Common myeloid progenitor, CD34-positive (primary cell): ENCODE results near the gene PMFBP1.

Experiments used
- CTCF ChIA-PET: fragments of 350-600 bp; sonication (Branson Sonifier 250); formaldehyde crosslinking; loops from one replicate; lab custom pipeline; 2021; ENCODE audit warnings: antibody characterized with exemption; lab: Charles Lee
- POLR2A ChIA-PET: fragments of 350-600 bp; sonication (Branson Sonifier 250); formaldehyde crosslinking; loops from one replicate; lab custom pipeline; 2021; ENCODE audit warnings: antibody characterized with exemption; lab: Charles Lee
- DNase-seq, 3 donors: peaks; one replicate each; pipeline versions ENCODE4 v3.0.0 to v3.0.0-alpha.2; 2013
- H3K27ac ChIP-seq, 2 experiments: 1 replicate in 1 of 2; 2 replicates in 1 of 2; pipeline ENCODE4 v1.7.0; 2013; ENCODE audit warnings: inconsistent platforms in 2 of 2, low read length in 2 of 2, mild to moderate bottlenecking in 2 of 2, low read depth in 1 of 2, moderate library complexity in 1 of 2; ENCODE audit not compliant: severe bottlenecking in 2 of 2, insufficient read depth in 1 of 2, poor library complexity in 1 of 2
- H3K27me3 ChIP-seq, 5 experiments: replicated peaks in 2 of 5; 1 replicate in 3 of 5; 2 replicates in 2 of 5; pipeline versions ENCODE4 v1.6.1 to v1.7.0; 2013; ENCODE audit warnings: low read length in 4 of 5, mild to moderate bottlenecking in 2 of 5, moderate library complexity in 2 of 5, inconsistent platforms in 1 of 5; ENCODE audit not compliant: insufficient read depth in 5 of 5, control insufficient read depth in 4 of 5
- H3K36me3 ChIP-seq, 4 experiments: 1 replicate in 2 of 4; 2 replicates in 2 of 4; pipeline versions ENCODE4 v1.6.1 to v1.7.0; 2013; ENCODE audit warnings: low read length in 3 of 4, control low read depth in 1 of 4, mild to moderate bottlenecking in 1 of 4; ENCODE audit not compliant: control insufficient read depth in 4 of 4, insufficient read depth in 4 of 4
- H3K4me1 ChIP-seq, 4 experiments: 1 replicate in 3 of 4; 2 replicates in 1 of 4; pipeline versions ENCODE4 v1.6.1 to v1.7.1; 2013; ENCODE audit warnings: low read length in 3 of 4, mild to moderate bottlenecking in 3 of 4, control low read depth in 1 of 4, inconsistent platforms in 1 of 4, moderate library complexity in 1 of 4; ENCODE audit not compliant: control insufficient read depth in 4 of 4, insufficient read depth in 4 of 4; ENCODE audit errors: control extremely low read depth in 1 of 4
- H3K4me3 ChIP-seq, 7 experiments: 1 replicate in 4 of 7; 2 replicates in 3 of 7; pipeline versions ENCODE4 v1.5.1 to v1.7.0; 2013; ENCODE audit warnings: mild to moderate bottlenecking in 7 of 7, low read length in 6 of 7, moderate library complexity in 6 of 7, inconsistent platforms in 2 of 7, low read depth in 2 of 7, control low read depth in 1 of 7; ENCODE audit not compliant: insufficient read depth in 4 of 7, control insufficient read depth in 1 of 7; ENCODE audit errors: extremely low read depth in 1 of 7
- H3K9me3 ChIP-seq, 5 experiments: 1 replicate in 4 of 5; 2 replicates in 1 of 5; pipeline versions ENCODE4 v1.6.1 to v1.7.1; 2013; ENCODE audit warnings: low read length in 4 of 5, mild to moderate bottlenecking in 2 of 5, inconsistent platforms in 1 of 5, low read depth in 1 of 5, moderate library complexity in 1 of 5; ENCODE audit not compliant: control insufficient read depth in 4 of 5, insufficient read depth in 2 of 5; ENCODE audit errors: control extremely low read depth in 1 of 5
- WGBS: methylation state at CpG from one replicate; pipeline ENCODE4 v1.1.5; 2013; ENCODE audit not compliant: insufficient coverage; 5-methylcytosine and 5-hydroxymethylcytosine counted together

PMFBP1 gene

DNA sequence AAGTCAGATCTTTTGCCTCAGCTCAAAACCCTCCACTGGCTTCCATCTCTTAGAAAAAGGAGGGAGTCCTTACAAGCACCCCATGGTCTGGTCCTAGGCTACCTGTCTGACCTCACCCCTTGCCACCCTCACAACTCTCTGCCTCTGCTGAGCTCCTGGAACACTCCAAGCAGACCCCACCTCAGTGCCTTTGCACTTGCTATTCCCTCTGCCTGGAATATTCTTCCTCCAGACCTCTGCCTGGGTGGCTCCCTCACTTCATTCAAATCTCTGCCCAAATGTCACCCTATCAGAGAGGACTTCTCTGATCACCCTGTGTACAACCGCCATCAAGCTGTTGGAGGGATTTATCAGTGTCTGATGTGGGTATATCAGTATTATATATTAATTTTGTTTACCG lies 37.4 kb downstream of the PMFBP1 start:
- Histone ChIP-seq H3K27me3 (no peaks in the 10 kb centered on the region), H3K9me3 (no peaks in the 10 kb centered on the region), H3K36me3 (no peaks in the 10 kb centered on the region), H3K4me1 (no peaks in the 10 kb centered on the region), H3K4me3 (no peak overlapping the region), H3K27ac (no peak overlapping the region)
- CTCF ChIA-PET: interaction anchor here (0.6 kb wide), 1 partner anchor 652 kb away, joined by 3 read pairs; no protein-coding TSS in a partner anchor
- POLR2A ChIA-PET: no interaction called here
- WGBS: 100% methylated on average over 1 of the region's 2 CpGs
- no peak for DNase-seq

DNA sequence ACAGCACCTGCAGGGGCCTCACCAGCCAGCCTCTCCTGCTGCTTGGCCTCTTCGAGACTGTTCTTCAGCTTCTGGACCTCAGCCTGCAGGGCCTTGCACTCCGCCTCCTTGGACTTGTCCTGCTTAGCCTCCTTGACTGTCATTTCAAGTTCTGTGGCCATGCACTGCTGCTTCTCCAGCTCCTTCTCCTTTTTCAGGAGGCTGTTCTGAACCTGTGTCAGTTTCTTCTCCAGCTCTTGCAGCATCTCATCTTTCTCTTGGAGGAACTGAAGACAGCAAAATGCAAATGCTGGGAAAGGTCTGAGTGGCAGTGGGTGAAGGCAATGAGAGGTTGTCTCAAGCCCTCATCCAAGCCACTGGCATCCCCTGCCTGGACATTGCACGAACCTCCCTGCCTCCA lies 39.2 kb downstream of the PMFBP1 start:
- H3K9me3 ChIP-seq: no peaks in the 10 kb centered on the region
- H3K4me1 ChIP-seq: no peaks in the 10 kb centered on the region
- no peaks in the 10 kb centered on the region for H3K27me3 ChIP-seq
- CTCF ChIA-PET: no interaction called here
- no peak overlapping the region for H3K4me3 ChIP-seq
- H3K27ac ChIP-seq: no peak overlapping the region
- H3K36me3 ChIP-seq: peaks cover 0 to 2% (median 0%) of the 10 kb centered on the region in 4 experiments
- POLR2A ChIA-PET: no interaction called here
- DNase-seq: no peak
- WGBS: 97% methylated on average over 2 of the region's 3 CpGs

DNA sequence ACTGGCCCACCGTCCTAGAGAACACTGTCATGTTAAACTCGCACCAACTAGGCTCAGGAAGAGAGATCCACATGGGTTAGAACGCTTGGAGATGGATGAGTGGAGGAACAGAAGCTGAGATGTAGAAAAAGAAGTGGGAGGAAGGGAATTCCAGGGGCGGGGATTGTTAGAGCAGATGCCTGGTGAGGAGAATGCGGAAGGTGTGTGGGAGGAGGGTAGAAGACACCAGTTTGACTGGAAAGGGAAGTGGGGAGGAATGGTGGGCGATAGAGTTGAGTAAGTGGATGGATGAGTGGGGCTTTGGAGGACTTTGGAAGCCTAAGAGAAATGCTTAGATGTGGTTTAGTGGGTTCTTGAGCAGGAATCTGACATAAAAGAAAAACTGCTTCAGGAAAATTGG lies 40.9 kb downstream of the PMFBP1 start:
- Histone ChIP-seq H3K27me3 (no peaks in the 10 kb centered on the region), H3K4me1 (no peaks in the 10 kb centered on the region), H3K9me3 (no peaks in the 10 kb centered on the region), H3K4me3 (no peak overlapping the region), H3K36me3 (peaks cover 0 to 2% (median 0%) of the 10 kb centered on the region in 4 experiments), H3K27ac (no peak overlapping the region)
- CTCF ChIA-PET: interaction anchor here (3.6 kb wide), 1 partner anchor 12 kb away, joined by 14 read pairs; no protein-coding TSS in a partner anchor
- POLR2A ChIA-PET: no interaction called here
- DNase-seq: no peak
- 100% methylated on average over 4 of the region's 6 CpGs for WGBS

DNA sequence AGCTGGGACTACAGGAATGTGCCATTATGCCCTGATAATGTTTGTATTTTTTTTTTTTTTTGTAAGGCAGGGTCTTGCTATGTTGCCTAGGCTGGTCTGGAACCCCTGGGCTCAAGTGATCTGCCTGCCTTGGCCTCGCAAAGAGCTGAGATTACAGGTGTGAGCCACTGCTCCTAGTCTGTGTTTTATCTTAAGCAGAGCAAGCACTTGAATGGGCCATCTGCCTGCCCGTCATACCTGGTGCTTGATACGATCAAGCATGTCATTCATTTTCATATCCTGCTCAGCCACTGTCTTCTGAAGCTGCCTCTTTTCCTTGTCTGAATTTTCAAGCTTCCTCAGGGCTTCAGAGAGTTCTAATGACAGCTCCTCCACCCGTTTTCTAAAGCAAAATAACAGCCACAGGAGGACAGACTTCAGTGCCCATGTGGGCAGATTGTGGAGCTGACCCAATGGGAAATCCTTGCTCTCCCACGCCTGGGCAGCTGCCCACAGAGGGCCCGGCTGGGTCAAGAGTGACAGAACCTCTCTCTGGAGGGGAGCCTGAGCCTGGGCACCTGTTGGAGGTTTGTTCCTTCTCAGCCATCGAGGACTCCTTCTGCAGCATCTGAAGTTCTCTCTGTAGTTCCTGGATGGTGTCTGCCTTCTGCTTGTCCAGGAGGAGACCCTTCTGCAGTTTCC lies 41.8 kb downstream of the PMFBP1 start:
- Histone ChIP-seq H3K27ac (no peak overlapping the region), H3K9me3 (no peaks in the 10 kb centered on the region), H3K36me3 (peaks cover 0 to 2% (median 0%) of the 10 kb centered on the region in 4 experiments), H3K27me3 (no peaks in the 10 kb centered on the region), H3K4me1 (peaks cover 0 to 8% (median 0%) of the 10 kb centered on the region in 4 experiments), H3K4me3 (no peak overlapping the region)
- CTCF ChIA-PET: interaction anchor here (1.5 to 3.6 kb wide), 2 partner anchors 11 to 13 kb away, joined by 3 to 14 read pairs; no protein-coding TSS in a partner anchor
- 91% methylated on average over 7 of the region's 7 CpGs for WGBS
- DNase-seq: no peak
- POLR2A ChIA-PET: no interaction called here

DNA sequence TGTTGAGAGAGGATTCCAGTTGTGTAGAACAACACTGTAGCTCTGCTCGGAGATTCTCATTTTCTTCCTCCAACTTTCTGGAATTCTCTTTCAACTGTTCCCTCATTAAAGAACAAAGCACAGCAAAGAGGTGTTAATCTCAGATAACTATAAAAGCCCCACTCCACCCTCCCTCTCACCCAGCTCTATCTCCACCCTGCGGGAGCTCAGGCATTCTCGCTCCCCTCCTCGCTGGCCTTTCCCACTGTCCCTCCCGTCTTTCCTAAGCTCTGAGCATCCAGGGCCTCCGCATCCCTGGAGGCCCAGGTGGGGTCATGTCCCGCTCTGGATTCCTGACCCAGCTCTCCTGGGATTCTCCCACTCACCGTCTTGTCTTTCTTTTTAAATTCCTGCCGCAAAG lies 43.3 kb downstream of the PMFBP1 start:
- H3K4me1 ChIP-seq: peaks cover 0 to 15% (median 2%) of the 10 kb centered on the region in 4 experiments
- no peak overlapping the region for H3K27ac ChIP-seq
- H3K27me3 ChIP-seq: no peaks in the 10 kb centered on the region
- H3K9me3 ChIP-seq: no peaks in the 10 kb centered on the region
- WGBS: 91% methylated on average over 9 of the region's 9 CpGs
- no peak overlapping the region for H3K4me3 ChIP-seq
- H3K36me3 ChIP-seq: peaks cover 0 to 2% (median 0%) of the 10 kb centered on the region in 4 experiments
- ChIA-PET POLR2A (no interaction called here), CTCF (interaction anchor here (0.9 to 3.6 kb wide), 5 partner anchors 10 to 1754 kb away, joined by 3 to 14 read pairs (median 3); no protein-coding TSS in a partner anchor)
- DNase-seq: no peak

DNA sequence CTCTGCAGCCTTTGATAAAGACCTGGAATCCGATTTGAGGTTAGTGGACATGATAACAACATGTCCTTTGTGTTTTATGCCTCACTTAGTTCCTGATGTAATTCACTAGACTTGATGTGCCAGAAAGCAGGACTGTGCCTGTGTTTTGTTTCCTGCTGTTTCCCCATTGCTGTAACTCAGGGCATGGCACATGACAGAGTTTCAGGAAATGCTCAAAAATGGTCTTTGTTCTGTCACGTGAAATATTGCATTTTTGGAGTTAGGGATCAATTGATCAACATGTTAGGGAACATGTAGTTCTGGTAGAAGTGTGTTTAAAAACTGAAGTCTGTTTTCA lies 45.6 kb downstream of the PMFBP1 start:
- Histone ChIP-seq H3K4me1 (peaks cover 0 to 15% (median 2%) of the 10 kb centered on the region in 4 experiments), H3K27me3 (no peaks in the 10 kb centered on the region), H3K36me3 (peaks cover 0 to 2% (median 0%) of the 10 kb centered on the region in 4 experiments), H3K4me3 (no peak overlapping the region), H3K27ac (no peak overlapping the region), H3K9me3 (no peaks in the 10 kb centered on the region)
- WGBS: 70% methylated on average over 1 of the region's 2 CpGs
- ChIA-PET CTCF (interaction anchor here (2.9 kb wide), 1 partner anchor 340 kb away, joined by 20 read pairs; no protein-coding TSS in a partner anchor), POLR2A (no interaction called here)
- no peak for DNase-seq
